Astrocyte of the spinal cord (primary cell): ENCODE results near the gene MDFI.

Source experiments
- DNase-seq: peaks from one replicate; pipeline ENCODE4 v3.0.0; 2011; ENCODE audit warnings: low read depth, low spot score
- H3K4me3 ChIP-seq: 2 replicates; pipeline ENCODE4 v1.5.1; 2011; ENCODE audit warnings: low read depth, mild to moderate bottlenecking, low read length, moderate library complexity
- in situ Hi-C: cut with HindIII; loops from 2 replicates; pipeline ENCODE4 v1.10.0; 2017; ENCODE audit warnings: low sequenced_read_pairs
- TF ChIP-seq, protein P1 (sequence below): IDR thresholded peaks from 2 replicates; pipeline ENCODE4 v1.5.1; 2012; ENCODE audit warnings: low read depth, mild to moderate bottlenecking, low read length, inconsistent platforms

MDFI gene

GRCh38 chr6:41682497-41683272 is 44.4 kb downstream of the MDFI start:
- in situ Hi-C loops: no loop called here
- H3K4me3 ChIP-seq: no peak overlapping the region
- TF ChIP-seq, protein P1, sequence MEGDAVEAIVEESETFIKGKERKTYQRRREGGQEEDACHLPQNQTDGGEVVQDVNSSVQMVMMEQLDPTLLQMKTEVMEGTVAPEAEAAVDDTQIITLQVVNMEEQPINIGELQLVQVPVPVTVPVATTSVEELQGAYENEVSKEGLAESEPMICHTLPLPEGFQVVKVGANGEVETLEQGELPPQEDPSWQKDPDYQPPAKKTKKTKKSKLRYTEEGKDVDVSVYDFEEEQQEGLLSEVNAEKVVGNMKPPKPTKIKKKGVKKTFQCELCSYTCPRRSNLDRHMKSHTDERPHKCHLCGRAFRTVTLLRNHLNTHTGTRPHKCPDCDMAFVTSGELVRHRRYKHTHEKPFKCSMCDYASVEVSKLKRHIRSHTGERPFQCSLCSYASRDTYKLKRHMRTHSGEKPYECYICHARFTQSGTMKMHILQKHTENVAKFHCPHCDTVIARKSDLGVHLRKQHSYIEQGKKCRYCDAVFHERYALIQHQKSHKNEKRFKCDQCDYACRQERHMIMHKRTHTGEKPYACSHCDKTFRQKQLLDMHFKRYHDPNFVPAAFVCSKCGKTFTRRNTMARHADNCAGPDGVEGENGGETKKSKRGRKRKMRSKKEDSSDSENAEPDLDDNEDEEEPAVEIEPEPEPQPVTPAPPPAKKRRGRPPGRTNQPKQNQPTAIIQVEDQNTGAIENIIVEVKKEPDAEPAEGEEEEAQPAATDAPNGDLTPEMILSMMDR: no peak
- peak; percentile 9 for DNase-seq

- DNase-seq: no peak
- peak overlapping the region; percentile 25 for H3K4me3 ChIP-seq
- in situ Hi-C loops: no loop called here
- TF ChIP-seq, protein P1: no peak
Observed at GRCh38 chr6:41683273-41683522, 44.9 kb downstream of the MDFI start.

GRCh38 chr6:41683523-41684310 is 45.4 kb downstream of the MDFI start:
- DNase-seq: peak; percentile 73
- in situ Hi-C loops: no loop called here
- TF ChIP-seq, protein P1: peak; percentile 89
- peak overlapping the region; percentile 25 for H3K4me3 ChIP-seq

DNA sequence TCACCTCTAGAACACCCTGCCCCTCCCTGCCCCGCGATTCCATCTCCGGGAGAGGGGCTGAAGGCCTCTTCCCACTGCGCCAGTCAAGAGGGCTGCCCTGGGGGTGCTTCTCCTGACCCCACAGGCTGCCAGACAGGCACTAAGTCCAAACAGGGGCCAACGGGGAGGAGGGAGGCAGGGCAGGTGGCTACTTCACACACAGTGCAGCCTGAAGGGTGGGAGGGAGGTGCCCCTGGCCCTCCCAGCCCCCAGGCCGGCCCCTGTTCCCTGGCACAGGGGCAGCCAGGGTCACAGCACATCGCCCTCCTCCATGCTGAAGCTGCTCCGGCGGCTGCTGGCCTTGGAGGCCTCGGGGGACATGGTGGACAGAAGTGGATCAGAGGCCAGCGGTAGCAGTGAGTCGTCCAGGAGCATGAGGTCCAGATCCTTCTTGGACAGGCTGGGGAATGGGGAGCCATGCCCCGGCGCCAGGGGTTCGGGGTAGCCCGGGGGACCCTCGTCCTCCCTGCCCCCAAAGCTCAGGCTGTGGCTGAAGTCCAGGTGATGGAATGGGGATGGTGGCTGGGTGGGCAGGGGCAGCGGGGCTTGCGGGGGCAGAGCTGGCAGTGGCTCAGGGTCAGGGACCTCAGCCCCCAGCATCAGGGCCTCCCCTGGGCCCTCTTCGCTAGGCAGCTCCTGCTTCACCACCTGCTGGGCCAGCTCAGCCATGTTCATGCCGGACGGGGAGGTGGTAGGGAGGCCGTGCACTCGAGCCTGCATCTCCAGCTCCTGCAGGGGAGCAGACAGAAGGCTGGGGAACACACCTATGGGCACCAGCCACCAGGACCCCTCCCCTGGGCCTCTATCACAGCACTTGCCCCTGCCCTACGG is 46.3 kb downstream of the MDFI start:
- no peak for DNase-seq
- no peak overlapping the region for H3K4me3 ChIP-seq
- in situ Hi-C loops: no loop called here
- TF ChIP-seq, protein P1: no peak

- DNase-seq: no peak
- TF ChIP-seq, protein P1: no peak
- in situ Hi-C loops: no loop called here
- no peak overlapping the region for H3K4me3 ChIP-seq
Observed at GRCh38 chr6:41685641-41686380, 47.5 kb downstream of the MDFI start.
